HG03280 (cell line): ENCODE data around the gene EGLN1.
"Not testable (repeated sequence)": the region's sequence is repeated elsewhere in the genome, so short reads cannot be mapped to it uniquely, and the experiment has no call there.

ENCODE experiments used
- ATAC-seq: cut with Tn5 transposase; IDR thresholded peaks from one replicate; pipeline ENCODE4 v1.9.1; 2021; ENCODE audit warnings: mild to moderate bottlenecking, moderate library complexity; ENCODE audit not compliant: unreplicated experiment

Gene EGLN1

DNA sequence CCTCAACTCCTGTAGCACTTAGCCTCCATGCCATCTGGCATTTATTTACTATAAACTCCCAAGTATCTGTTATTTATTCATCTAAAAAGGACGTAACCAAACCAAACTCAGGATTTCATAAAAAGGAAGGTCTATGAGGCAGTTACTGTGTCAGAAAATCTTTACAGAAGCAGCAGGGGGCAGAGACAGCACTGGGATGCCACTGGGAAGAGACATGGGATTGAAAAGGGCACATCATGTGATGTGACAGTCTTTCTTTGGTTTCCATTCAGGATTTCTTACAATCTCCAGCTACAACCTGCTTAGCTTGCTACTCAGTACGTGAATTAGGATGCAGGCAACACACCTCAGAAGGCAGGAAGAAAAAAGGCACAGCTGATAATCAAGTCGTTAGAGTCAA lies 52.8 kb downstream of the EGLN1 start:
- no peak for ATAC-seq

DNA sequence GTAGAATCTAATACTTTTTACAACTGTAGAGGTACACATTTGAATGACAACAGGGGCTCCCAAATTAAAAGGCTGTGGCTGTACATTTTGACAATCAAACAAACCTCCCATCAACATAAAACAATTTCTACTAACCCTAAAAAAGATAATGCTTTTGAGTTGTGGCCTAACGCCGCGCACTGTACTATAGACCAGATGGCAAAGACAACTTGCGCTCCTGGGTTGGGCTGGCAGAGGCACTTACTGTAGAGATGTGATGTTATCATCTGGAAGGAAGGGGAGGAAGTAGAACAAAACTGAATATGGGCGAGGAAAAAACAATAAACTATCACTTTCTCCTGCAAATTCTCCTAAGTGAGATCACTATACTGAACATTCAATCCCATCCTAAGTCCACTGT lies 57.9 kb downstream of the EGLN1 start:
- ATAC-seq: no peak

- no peak for ATAC-seq
Observed at GRCh38 chr1:231363624-231364023, 58.5 kb downstream of the EGLN1 start.

- no peak for ATAC-seq
Observed at GRCh38 chr1:231362325-231362724, 59.8 kb downstream of the EGLN1 start.

DNA sequence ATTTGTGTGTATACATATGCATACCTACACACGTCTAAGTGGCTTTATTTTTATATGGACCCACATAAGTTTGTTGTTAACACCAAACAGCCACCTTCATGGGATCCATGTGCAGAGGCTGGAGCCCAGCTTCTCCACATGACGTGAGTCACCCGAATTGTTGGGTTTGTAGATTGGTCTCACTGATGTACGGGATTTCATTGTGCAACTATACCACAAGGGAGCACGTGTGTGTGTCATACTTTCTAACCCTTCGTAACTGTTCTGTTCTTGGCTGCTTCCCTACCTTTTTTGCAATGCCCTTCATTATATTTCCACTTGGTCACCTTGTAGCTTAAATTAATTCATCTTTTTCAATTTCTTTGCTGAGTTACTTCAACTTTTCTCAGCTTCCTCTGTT lies 63.0 kb downstream of the EGLN1 start:
- ATAC-seq: no peak

GRCh38 chr1:231357831-231358354 lies 64.2 kb downstream of the EGLN1 start:
- peak; percentile 78 for ATAC-seq

DNA sequence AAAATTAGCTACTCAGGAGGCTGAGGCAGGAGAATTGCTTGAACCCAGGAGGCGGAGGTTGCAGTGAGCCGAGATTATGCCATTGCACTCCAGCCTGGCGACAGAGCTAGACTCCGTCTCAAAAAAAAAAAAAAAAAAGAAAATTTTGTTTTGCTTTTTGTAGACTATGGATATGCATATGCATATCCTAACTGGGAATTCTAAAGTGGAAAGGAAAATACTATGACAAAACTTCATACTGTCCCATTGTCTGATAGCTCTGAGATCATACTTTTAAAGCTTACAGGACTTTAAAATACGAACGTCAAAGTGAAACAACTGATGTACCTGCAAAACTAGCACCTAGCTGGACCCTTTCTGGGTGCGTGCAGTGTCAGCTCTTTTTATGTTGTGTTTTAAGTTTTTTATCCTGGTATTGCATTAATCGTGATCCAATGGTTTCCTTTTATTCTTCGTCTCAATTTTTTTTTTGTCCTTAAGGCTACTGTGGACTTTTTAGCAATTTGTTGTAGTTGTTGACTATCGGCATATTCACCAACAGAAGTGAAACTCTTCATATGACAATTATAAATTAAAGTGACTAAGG lies 64.8 kb downstream of the EGLN1 start:
- ATAC-seq: no peak

GRCh38 chr1:231355171-231355570 lies 66.9 kb downstream of the EGLN1 start:
- no peak for ATAC-seq

DNA sequence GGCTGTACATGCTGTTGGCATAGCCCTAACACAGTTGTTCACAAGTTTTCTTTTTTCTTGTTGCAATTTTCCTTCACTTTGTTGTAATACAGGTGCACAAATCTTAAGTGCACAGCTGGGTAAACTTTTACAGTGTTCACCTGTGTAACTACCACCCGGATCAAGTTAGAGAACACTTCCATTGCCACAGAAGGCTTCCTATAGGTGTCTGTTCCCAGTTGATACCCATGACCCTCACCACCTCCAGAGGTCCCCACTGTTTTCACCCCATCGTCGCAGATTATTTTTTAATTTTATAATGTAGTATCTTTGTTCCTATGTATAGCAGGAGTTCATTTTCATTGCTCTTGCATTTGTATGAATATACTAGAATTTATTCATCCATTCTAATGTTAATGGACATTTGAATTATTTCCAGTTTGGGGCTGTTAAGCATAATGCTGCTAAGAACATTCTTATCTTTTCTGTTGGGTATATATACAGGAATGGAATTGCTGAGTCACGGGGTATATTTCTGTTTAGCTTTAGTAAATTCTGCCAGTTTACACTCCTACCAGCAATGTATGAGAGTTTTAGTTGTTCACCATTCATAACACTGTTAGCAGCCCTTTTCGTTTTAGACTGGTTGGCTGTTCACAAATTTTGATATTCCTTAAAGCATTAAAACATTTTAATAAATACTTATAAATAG lies 67.6 kb downstream of the EGLN1 start:
- ATAC-seq: no peak

GRCh38 chr1:231353086-231353485 lies 69.0 kb downstream of the EGLN1 start:
- ATAC-seq: no peak

DNA sequence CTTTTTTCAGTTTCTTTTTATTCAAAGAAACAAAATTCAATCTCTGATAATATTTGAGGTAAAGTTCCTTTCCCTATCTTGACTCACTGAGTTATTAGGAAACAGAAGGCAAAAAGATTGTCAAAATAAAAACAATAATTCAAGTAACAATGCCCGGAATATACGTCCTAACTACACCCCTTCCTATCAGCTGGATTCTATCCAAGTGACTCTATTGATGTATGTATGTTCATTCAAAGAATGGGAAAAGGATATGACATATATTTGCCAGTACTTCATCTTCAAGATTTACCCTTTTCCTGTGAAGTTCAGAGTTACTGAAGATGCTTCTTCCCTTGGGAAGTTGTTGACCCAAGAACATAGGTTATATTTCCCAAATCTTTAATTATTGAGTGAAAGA lies 70.3 kb downstream of the EGLN1 start:
- ATAC-seq: no peak

GRCh38 chr1:231348856-231349255 lies 73.2 kb downstream of the EGLN1 start:
- not testable (repeated sequence) for ATAC-seq

GRCh38 chr1:231348442-231348841 lies 73.6 kb downstream of the EGLN1 start:
- no peak for ATAC-seq

GRCh38 chr1:231347961-231348360 lies 74.1 kb downstream of the EGLN1 start:
- no peak for ATAC-seq

DNA sequence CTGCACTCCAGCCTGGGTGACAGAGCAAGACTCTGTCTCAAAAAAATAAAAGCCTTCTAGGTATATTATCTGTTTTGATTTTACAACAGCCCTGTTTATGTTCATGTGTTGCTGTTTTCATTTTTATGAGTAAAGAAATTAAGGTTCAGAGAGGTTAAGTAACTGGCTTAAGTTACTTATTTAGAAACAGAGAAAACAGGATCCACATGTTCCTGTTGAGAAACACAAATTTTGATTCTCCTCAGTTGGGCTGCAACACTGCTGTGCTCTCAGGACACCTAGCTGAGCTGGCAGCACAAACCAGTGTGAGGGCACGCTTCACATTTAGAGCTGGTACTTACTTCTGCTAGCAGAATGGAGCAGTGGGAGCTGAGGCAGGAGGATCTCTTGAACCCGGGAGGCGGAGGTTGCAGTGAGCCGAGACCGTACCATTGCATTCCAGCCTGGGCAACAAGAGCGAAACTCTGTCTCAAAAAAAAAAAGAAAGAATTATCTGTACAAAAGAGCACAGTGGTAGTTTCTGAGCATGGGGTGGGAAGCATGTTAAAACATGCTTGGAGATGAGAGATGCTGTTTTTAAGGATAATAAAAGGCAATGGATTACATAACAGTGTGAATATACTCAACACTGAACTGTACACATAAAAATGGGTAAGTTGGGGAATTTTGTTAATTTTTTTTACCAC lies 81.6 kb downstream of the EGLN1 start:
- ATAC-seq: no peak

GRCh38 chr1:231338270-231339128 lies 83.6 kb downstream of the EGLN1 start, which contains the start of gene SPRTN:
TSS of gene SPRTN (plus strand) at chr1:231338293. CDS start at chr1:231338384, 91 bp downstream.
- peak; percentile 4 for ATAC-seq

- peak; percentile 68 for ATAC-seq
Observed at GRCh38 chr1:231337472-231338269, 84.4 kb downstream of the EGLN1 start, which contains the start of gene EXOC8. TSS of gene EXOC8 (minus strand) at chr1:231337852. CDS start at chr1:231337745, 107 bp downstream.

DNA sequence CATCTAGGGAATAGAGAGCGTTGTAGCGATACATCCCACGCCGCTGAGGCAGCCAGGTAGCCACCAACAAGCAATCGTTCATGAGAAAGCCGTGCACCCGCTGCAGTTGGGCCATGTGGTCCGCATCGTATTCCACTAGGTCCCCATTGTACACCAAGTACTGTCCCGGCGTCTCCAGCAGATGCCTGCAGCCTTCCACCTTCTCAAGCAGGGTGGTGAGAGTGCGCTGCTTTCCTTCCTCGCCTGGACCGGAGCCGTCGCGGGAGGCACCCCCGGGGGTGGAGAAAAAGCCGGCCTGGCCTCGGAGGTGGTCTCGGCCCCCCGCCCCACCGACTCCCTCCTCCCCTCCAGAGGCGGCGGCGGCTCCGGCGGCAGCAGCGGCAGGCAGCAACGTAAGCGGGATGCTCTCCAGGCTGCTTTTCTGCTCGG lies 85.0 kb downstream of the EGLN1 start:
- ATAC-seq: peak; percentile 10

GRCh38 chr1:231335663-231336602 lies 86.2 kb downstream of the EGLN1 start:
- no peak for ATAC-seq
